HEK293T (cell line): ENCODE data around the gene CAMKMT.

Source experiments
- CTBP1 ChIP-seq: fragments of 450-650 bp; IDR thresholded peaks from 2 replicates; pipeline ENCODE4 v1.6.1; 2016; ENCODE audit warnings: borderline replicate concordance
- HDGF ChIP-seq: fragments of 450-650 bp; IDR thresholded peaks from 2 replicates; pipeline ENCODE4 v1.6.1; 2017; ENCODE audit warnings: antibody characterized with exemption, borderline replicate concordance
- SP1 ChIP-seq: fragments of 450-650 bp; IDR thresholded peaks from 2 replicates; pipeline ENCODE4 v1.6.1; 2017

GRCh38 chr2:44752761-44753160 is 391.0 kb downstream of the CAMKMT start:
- TF ChIP-seq HDGF (no peak), SP1 (no peak), CTBP1 (no peak)
